ENCODE data around the gene LUZP1.

DNA sequence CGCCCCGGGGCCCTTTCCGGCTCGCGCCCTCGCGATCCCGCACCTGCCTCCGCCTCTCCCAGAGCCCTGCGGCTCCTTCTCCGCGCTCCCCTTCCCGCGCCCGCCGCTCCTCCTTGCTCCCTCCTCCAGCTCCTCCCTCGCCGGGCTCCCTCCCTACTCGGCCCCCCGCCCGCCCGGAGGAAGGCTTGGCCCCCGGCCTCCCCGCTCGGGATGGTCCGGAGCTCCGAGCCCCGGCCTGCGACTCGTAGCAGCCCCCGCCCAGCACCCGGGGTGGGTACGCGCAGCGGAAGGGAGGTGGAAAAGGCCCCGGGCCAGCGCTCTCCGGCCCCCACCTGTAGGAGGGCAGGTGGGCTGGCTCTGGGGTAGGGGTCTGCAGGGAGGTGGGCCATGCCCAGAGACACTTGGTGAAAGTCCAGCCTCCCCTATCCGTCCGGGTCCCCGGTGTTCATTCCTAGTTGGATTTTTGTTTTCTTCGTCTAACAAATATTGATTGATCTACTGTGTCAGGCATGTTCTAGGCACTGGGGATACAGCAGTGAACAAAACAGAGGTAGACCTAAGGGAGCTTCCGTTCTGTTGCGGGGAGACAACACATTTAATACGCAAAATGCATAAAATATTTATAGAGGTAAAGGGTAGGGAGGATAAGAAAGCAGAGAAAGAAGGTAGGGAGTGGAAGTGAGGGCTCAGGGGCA lies 48.9 kb upstream of the LUZP1 start, which contains the start of gene HTR1D:
- TF ChIP-seq, protein P1, sequence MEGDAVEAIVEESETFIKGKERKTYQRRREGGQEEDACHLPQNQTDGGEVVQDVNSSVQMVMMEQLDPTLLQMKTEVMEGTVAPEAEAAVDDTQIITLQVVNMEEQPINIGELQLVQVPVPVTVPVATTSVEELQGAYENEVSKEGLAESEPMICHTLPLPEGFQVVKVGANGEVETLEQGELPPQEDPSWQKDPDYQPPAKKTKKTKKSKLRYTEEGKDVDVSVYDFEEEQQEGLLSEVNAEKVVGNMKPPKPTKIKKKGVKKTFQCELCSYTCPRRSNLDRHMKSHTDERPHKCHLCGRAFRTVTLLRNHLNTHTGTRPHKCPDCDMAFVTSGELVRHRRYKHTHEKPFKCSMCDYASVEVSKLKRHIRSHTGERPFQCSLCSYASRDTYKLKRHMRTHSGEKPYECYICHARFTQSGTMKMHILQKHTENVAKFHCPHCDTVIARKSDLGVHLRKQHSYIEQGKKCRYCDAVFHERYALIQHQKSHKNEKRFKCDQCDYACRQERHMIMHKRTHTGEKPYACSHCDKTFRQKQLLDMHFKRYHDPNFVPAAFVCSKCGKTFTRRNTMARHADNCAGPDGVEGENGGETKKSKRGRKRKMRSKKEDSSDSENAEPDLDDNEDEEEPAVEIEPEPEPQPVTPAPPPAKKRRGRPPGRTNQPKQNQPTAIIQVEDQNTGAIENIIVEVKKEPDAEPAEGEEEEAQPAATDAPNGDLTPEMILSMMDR (IDR thresholded peaks at IDR 0.05), result no peak
- no peak for TF ChIP-seq POLR2A (IDR thresholded peaks at IDR 0.05)
